PC-3 (cell line): ENCODE data around the gene TSC22D2.

Source experiments
- EZH2 ChIP-seq: fragments of 300-600 bp; sonication (generic); IDR thresholded peaks from one replicate; pipeline ENCODE4 v1.6.1; 2017; ENCODE audit warnings: antibody characterized with exemption, mild to moderate bottlenecking, low read length; ENCODE audit not compliant: unreplicated experiment
- EZH2phosphoT487 ChIP-seq: fragments of 300-600 bp; sonication (generic); IDR thresholded peaks from 2 replicates; pipeline ENCODE4 v1.6.1; 2018; ENCODE audit warnings: mild to moderate bottlenecking, antibody characterized with exemption, low read length, borderline replicate concordance
- TF ChIP-seq, protein P1 (sequence below): fragments of 300-600 bp; sonication (generic); conservative IDR thresholded peaks from 2 replicates; pipeline ENCODE4 v1.5.1; 2017; ENCODE audit warnings: antibody characterized with exemption, low read depth, mild to moderate bottlenecking, low read length

DNA sequence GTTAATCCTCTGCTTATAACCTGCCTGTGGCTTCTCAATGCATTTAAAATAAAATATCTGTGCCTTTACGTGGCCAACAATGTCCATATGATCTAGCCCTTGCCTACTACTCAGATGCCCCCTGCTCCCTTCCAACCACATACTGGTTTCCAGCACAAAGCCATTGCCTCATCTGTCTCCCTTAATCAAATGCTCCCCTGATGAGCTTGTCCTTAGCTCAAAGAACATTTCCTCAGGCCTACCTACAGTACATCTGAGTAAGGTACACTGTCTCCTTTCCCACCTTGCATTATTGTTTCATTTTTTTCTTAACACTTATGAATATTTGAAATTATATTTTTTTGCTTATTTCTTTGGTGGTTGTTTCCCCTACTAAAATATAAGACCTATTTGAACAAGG, 5.9 kb upstream of the TSC22D2 start:
- TF ChIP-seq EZH2 = no peak
- TF ChIP-seq, protein P1, sequence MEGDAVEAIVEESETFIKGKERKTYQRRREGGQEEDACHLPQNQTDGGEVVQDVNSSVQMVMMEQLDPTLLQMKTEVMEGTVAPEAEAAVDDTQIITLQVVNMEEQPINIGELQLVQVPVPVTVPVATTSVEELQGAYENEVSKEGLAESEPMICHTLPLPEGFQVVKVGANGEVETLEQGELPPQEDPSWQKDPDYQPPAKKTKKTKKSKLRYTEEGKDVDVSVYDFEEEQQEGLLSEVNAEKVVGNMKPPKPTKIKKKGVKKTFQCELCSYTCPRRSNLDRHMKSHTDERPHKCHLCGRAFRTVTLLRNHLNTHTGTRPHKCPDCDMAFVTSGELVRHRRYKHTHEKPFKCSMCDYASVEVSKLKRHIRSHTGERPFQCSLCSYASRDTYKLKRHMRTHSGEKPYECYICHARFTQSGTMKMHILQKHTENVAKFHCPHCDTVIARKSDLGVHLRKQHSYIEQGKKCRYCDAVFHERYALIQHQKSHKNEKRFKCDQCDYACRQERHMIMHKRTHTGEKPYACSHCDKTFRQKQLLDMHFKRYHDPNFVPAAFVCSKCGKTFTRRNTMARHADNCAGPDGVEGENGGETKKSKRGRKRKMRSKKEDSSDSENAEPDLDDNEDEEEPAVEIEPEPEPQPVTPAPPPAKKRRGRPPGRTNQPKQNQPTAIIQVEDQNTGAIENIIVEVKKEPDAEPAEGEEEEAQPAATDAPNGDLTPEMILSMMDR = no peak
- no peak for TF ChIP-seq EZH2phosphoT487
